Naive thymus-derived CD4-positive, alpha-beta T cell (primary cell): ENCODE results near the gene MKRN2. TPM values are rescaled to one million over a fixed set of nuclear protein-coding genes. Genes with fewer than 3 reads are reported as not detected.

ENCODE experiments used
- ATAC-seq: fragments of 150-1000 bp; cut with Tn5 transposase; 2 replicates; pipeline ENCODE4 v1.10.0; 2021; ENCODE audit warnings: mild to moderate bottlenecking, moderate library complexity
- CTCF ChIA-PET: fragments of 350-600 bp; sonication (Branson Sonifier 250); formaldehyde crosslinking; loops from one replicate; lab custom pipeline; 2021; ENCODE audit warnings: antibody characterized with exemption; lab: Charles Lee
- POLR2A ChIA-PET: fragments of 350-600 bp; sonication (Branson Sonifier 250); formaldehyde crosslinking; loops from one replicate; lab custom pipeline; 2021; ENCODE audit warnings: antibody characterized with exemption, inconsistent platforms; lab: Charles Lee
- DNase-seq, 9 donors: peaks; one replicate each; pipeline versions ENCODE4 v3.0.0 to v3.0.0-alpha.2; 2020 to 2022; ENCODE audit warnings: mixed read lengths in 1 of 9
- H3K27ac ChIP-seq: one replicate; pipeline ENCODE4 v1.7.0; 2013; ENCODE audit warnings: mild to moderate bottlenecking, low read depth, low read length, moderate library complexity
- H3K27me3 ChIP-seq, 2 donors: one replicate each; pipeline ENCODE4 v1.7.0; 2013; ENCODE audit warnings: low read length in 2 of 2, mild to moderate bottlenecking in 2 of 2, moderate library complexity in 2 of 2; ENCODE audit not compliant: control insufficient read depth in 2 of 2, insufficient read depth in 2 of 2
- H3K36me3 ChIP-seq, 3 experiments: 1 replicate in 2 of 3; 2 replicates in 1 of 3; pipeline ENCODE4 v1.7.0; 2013; ENCODE audit warnings: low read length in 3 of 3, mild to moderate bottlenecking in 3 of 3, moderate library complexity in 1 of 3; ENCODE audit not compliant: insufficient read depth in 3 of 3, control insufficient read depth in 2 of 3
- H3K4me1 ChIP-seq, 2 donors: one replicate each; pipeline ENCODE4 v1.7.0; 2013; ENCODE audit warnings: low read length in 2 of 2, mild to moderate bottlenecking in 2 of 2, moderate library complexity in 1 of 2; ENCODE audit not compliant: control insufficient read depth in 2 of 2, insufficient read depth in 2 of 2
- H3K4me3 ChIP-seq: 2 replicates; pipeline ENCODE4 v1.7.0; 2013; ENCODE audit warnings: mild to moderate bottlenecking, low read length
- H3K9me3 ChIP-seq, 3 experiments: 1 replicate in 2 of 3; 2 replicates in 1 of 3; pipeline ENCODE4 v1.7.0; 2013; ENCODE audit warnings: low read length in 3 of 3; ENCODE audit not compliant: control insufficient read depth in 2 of 3
- H3K27ac Mint-ChIP-seq, 9 donors: one replicate each; pipeline ENCODE4 v1.8.0; 2020 to 2022; ENCODE audit warnings: mixed read lengths in 9 of 9, mild to moderate bottlenecking in 8 of 9, moderate library complexity in 5 of 9, inconsistent platforms in 2 of 9
- H3K27me3 Mint-ChIP-seq, 5 donors: one replicate each; pipeline ENCODE4 v1.8.0; 2021 to 2022; ENCODE audit warnings: mixed read lengths in 5 of 5, mild to moderate bottlenecking in 1 of 5
- H3K36me3 Mint-ChIP-seq, 5 donors: one replicate each; pipeline ENCODE4 v1.8.0; 2020 to 2022; ENCODE audit warnings: mixed read lengths in 5 of 5, mild to moderate bottlenecking in 3 of 5, inconsistent platforms in 1 of 5
- H3K4me1 Mint-ChIP-seq, 7 donors: one replicate each; pipeline ENCODE4 v1.8.0; 2020 to 2022; ENCODE audit warnings: mixed read lengths in 7 of 7, mild to moderate bottlenecking in 3 of 7, inconsistent platforms in 1 of 7
- H3K4me3 Mint-ChIP-seq, 10 donors: one replicate each; pipeline ENCODE4 v1.8.0; 2020 to 2022; ENCODE audit warnings: mild to moderate bottlenecking in 10 of 10, mixed read lengths in 10 of 10, moderate library complexity in 6 of 10, inconsistent platforms in 2 of 10
- H3K9me3 Mint-ChIP-seq, 11 donors: one replicate each; pipeline ENCODE4 v1.8.0; 2020 to 2022; ENCODE audit warnings: mixed read lengths in 11 of 11, mild to moderate bottlenecking in 4 of 11, inconsistent platforms in 1 of 11, moderate library complexity in 1 of 11
- intact Hi-C, 2 donors: fragments of 100-400 bp; cut with micrococcal nuclease; formaldehyde crosslinking; loops; one replicate each; pipeline ENCODE4 v1.15.1; 2023
- polyA plus RNA-seq, 2 donors: library from polyadenylated mRNA; unstranded; fragments of 300-500 nt; fragmentation: Illumina TruSeq; gene quantifications; one replicate each; pipeline ENCODE4 v1.2.3, GENCODE V29; 2021
- total RNA-seq, 6 experiments: library from RNA in 5 of 6; stranded (reverse) in 5 of 6; gene quantifications; 1 replicate in 5 of 6; 2 replicates in 1 of 6; pipeline ENCODE4 v1.2.3 and lab custom pipeline; 2021 to 2026

MKRN2 gene
- total and polyA plus RNA-seq, 7 experiments from 2014 or later: 21.9 to 66.2 (median 32.9) TPM

- H3K36me3 Mint-ChIP-seq: peaks cover 17 to 74% (median 68%) of the 10 kb centered on the region in 5 donors
Observed at GRCh38 chr3:12569836-12570235, 12.9 kb downstream of the MKRN2 start.

GRCh38 chr3:12571986-12572385, 15.1 kb downstream of the MKRN2 start:
- Histone ChIP-seq H3K4me3 (no peak overlapping the region), H3K4me1 (no peaks in the 10 kb centered on the region), H3K27me3 (no peaks in the 10 kb centered on the region), H3K36me3 (peaks cover 26 to 79% (median 35%) of the 10 kb centered on the region in 3 experiments), H3K27ac (no peak overlapping the region), H3K9me3 (peaks cover 0 to 7% (median 0%) of the 10 kb centered on the region in 3 experiments)
- ChIA-PET POLR2A (no interaction called here), CTCF (no interaction called here)
- H3K36me3 Mint-ChIP-seq: peaks cover 21 to 76% (median 69%) of the 10 kb centered on the region in 5 donors
- peak overlapping the region in 1 of 9 donors; percentile 30 for H3K27ac Mint-ChIP-seq
- no peak for DNase-seq
- no peak for ATAC-seq
- no peak overlapping the region for H3K4me3 Mint-ChIP-seq
- H3K9me3 Mint-ChIP-seq: peaks cover 0 to 17% (median 5%) of the 10 kb centered on the region in 11 donors
- H3K4me1 Mint-ChIP-seq: peaks cover 0 to 15% (median 8%) of the 10 kb centered on the region in 7 donors
- H3K27me3 Mint-ChIP-seq: no peaks in the 10 kb centered on the region
- intact Hi-C loops: no loop called here

More at GRCh38 chr3:12569836-12570235, 12.9 kb downstream of the MKRN2 start:
- ChIA-PET CTCF (interaction anchor here (0.6 kb wide), 1 partner anchor 159 kb away, joined by 3 read pairs; no protein-coding TSS in a partner anchor), POLR2A (no interaction called here)
- Mint-ChIP-seq H3K4me3 (no peak overlapping the region), H3K4me1 (peaks cover 3 to 28% (median 15%) of the 10 kb centered on the region in 7 donors), H3K9me3 (peaks cover 0 to 27% (median 10%) of the 10 kb centered on the region in 11 donors), H3K27me3 (no peaks in the 10 kb centered on the region), H3K27ac (peak overlapping the region in 2 of 9 donors; percentile 38 to 67)
- H3K9me3 ChIP-seq: peaks cover 0 to 8% (median 4%) of the 10 kb centered on the region in 3 experiments
- H3K36me3 ChIP-seq: peaks cover 19 to 64% (median 29%) of the 10 kb centered on the region in 3 experiments
- intact Hi-C loops: no loop called here
- no peak for ATAC-seq
- H3K27me3 ChIP-seq: no peaks in the 10 kb centered on the region
- no peak overlapping the region for H3K27ac ChIP-seq
- DNase-seq: no peak
- H3K4me1 ChIP-seq: no peaks in the 10 kb centered on the region
- H3K4me3 ChIP-seq: no peak overlapping the region

- Mint-ChIP-seq H3K4me1 (no peaks in the 10 kb centered on the region), H3K9me3 (peaks cover 0 to 17% (median 8%) of the 10 kb centered on the region in 11 donors), H3K27ac (peak overlapping the region in 1 of 9 donors; percentile 73), H3K36me3 (peaks cover 28 to 88% (median 70%) of the 10 kb centered on the region in 5 donors), H3K4me3 (no peak overlapping the region), H3K27me3 (no peaks in the 10 kb centered on the region)
- no peak overlapping the region for H3K27ac ChIP-seq
- peaks cover 0 to 7% (median 0%) of the 10 kb centered on the region in 3 experiments for H3K9me3 ChIP-seq
- no peak for DNase-seq
- CTCF ChIA-PET: no interaction called here
- H3K4me1 ChIP-seq: no peaks in the 10 kb centered on the region
- intact Hi-C loops: no loop called here
- no peaks in the 10 kb centered on the region for H3K27me3 ChIP-seq
- POLR2A ChIA-PET: no interaction called here
- no peak for ATAC-seq
- no peak overlapping the region for H3K4me3 ChIP-seq
- H3K36me3 ChIP-seq: peaks cover 26 to 96% (median 35%) of the 10 kb centered on the region in 3 experiments
Observed at GRCh38 chr3:12574131-12574530, 17.2 kb downstream of the MKRN2 start.

GRCh38 chr3:12574661-12575060, 17.8 kb downstream of the MKRN2 start:
- no peaks in the 10 kb centered on the region for H3K4me1 Mint-ChIP-seq
- no peaks in the 10 kb centered on the region for H3K4me1 ChIP-seq
- H3K4me3 ChIP-seq: no peak overlapping the region
- intact Hi-C loops: no loop called here
- POLR2A ChIA-PET: interaction anchor here (0.6 kb wide), 1 partner anchor 14 kb away, joined by 3 read pairs; no protein-coding TSS in a partner anchor
- H3K9me3 ChIP-seq: peaks cover 0 to 7% (median 0%) of the 10 kb centered on the region in 3 experiments
- peaks cover 0 to 17% (median 8%) of the 10 kb centered on the region in 11 donors for H3K9me3 Mint-ChIP-seq
- no peak for DNase-seq
- no peaks in the 10 kb centered on the region for H3K27me3 ChIP-seq
- no peak overlapping the region for H3K27ac Mint-ChIP-seq
- H3K4me3 Mint-ChIP-seq: no peak overlapping the region
- H3K27me3 Mint-ChIP-seq: no peaks in the 10 kb centered on the region
- no peak for ATAC-seq
- CTCF ChIA-PET: no interaction called here
- H3K36me3 ChIP-seq: peaks cover 26 to 98% (median 35%) of the 10 kb centered on the region in 3 experiments
- peaks cover 28 to 89% (median 74%) of the 10 kb centered on the region in 5 donors for H3K36me3 Mint-ChIP-seq
- no peak overlapping the region for H3K27ac ChIP-seq

GRCh38 chr3:12577379-12577778, 20.5 kb downstream of the MKRN2 start:
- Histone ChIP-seq H3K27ac (no peak overlapping the region), H3K27me3 (no peaks in the 10 kb centered on the region), H3K9me3 (peaks cover 0 to 7% (median 0%) of the 10 kb centered on the region in 3 experiments), H3K4me3 (no peak overlapping the region), H3K36me3 (peaks cover 21 to 96% (median 25%) of the 10 kb centered on the region in 3 experiments), H3K4me1 (no peaks in the 10 kb centered on the region)
- Mint-ChIP-seq H3K4me3 (no peak overlapping the region), H3K4me1 (peaks cover 0 to 4% (median 0%) of the 10 kb centered on the region in 7 donors), H3K9me3 (peaks cover 0 to 17% (median 8%) of the 10 kb centered on the region in 11 donors), H3K36me3 (peaks cover 22 to 79% (median 53%) of the 10 kb centered on the region in 5 donors), H3K27me3 (no peaks in the 10 kb centered on the region), H3K27ac (peak overlapping the region in 3 of 9 donors; percentile 7 to 32 (median 25))
- ATAC-seq (no peak), DNase-seq (no peak)
- POLR2A ChIA-PET: interaction anchor here (0.6 kb wide), 1 partner anchor 1289 kb away, joined by 3 read pairs; no protein-coding TSS in a partner anchor
- CTCF ChIA-PET: interaction anchor here (0.7 kb wide), 1 partner anchor 1663 kb away, joined by 6 read pairs; no protein-coding TSS in a partner anchor
- intact Hi-C loops: no loop called here

- H3K4me3 ChIP-seq: no peak overlapping the region
- POLR2A ChIA-PET: interaction anchor here (0.9 to 1.1 kb wide), 2 partner anchors 9 to 85 kb away, joined by 3 to 5 read pairs; partner anchors contain the start of gene RAF1
- Mint-ChIP-seq H3K36me3 (peaks cover 22 to 77% (median 52%) of the 10 kb centered on the region in 5 donors), H3K9me3 (peaks cover 0 to 17% (median 8%) of the 10 kb centered on the region in 11 donors), H3K27me3 (no peaks in the 10 kb centered on the region), H3K4me3 (no peak overlapping the region), H3K4me1 (peaks cover 0 to 4% (median 0%) of the 10 kb centered on the region in 7 donors), H3K27ac (peak overlapping the region in 3 of 9 donors; percentile 6 to 48 (median 28))
- H3K27me3 ChIP-seq: no peaks in the 10 kb centered on the region
- intact Hi-C loops: no loop called here
- ATAC-seq (no peak), DNase-seq (no peak)
- no peaks in the 10 kb centered on the region for H3K4me1 ChIP-seq
- H3K36me3 ChIP-seq: peaks cover 12 to 96% (median 23%) of the 10 kb centered on the region in 3 experiments
- H3K9me3 ChIP-seq: peaks cover 0 to 7% (median 0%) of the 10 kb centered on the region in 3 experiments
- H3K27ac ChIP-seq: no peak overlapping the region
- CTCF ChIA-PET: no interaction called here
Observed at GRCh38 chr3:12578742-12579141, 21.9 kb downstream of the MKRN2 start.
